Measurements from ENCODE around the gene CELSR1. TPM values are rescaled to one million over a fixed set of nuclear protein-coding genes. Genes with fewer than 3 reads are reported as not detected.
"Not testable (repeated sequence)": the region's sequence is repeated elsewhere in the genome, so short reads cannot be mapped to it uniquely, and the experiment has no call there.

The CELSR1 gene
- total RNA-seq, 2 experiments from 2014 or later = 0.31 to 0.33 TPM

GRCh38 chr22:46473021-46473779 is 64.2 kb downstream of the CELSR1 start:
- Mint-ChIP-seq H3K27ac (no peak overlapping the region), H3K4me1 (peaks cover 7% of the 10 kb centered on the region)

GRCh38 chr22:46472722-46473016 is 64.8 kb downstream of the CELSR1 start:
- POLR2A ChIA-PET = no interaction called here
- H3K36me3 Mint-ChIP-seq = no peaks in the 10 kb centered on the region
- no peaks in the 10 kb centered on the region for H3K9me3 Mint-ChIP-seq
- ATAC-seq (ENCODE audit: low read depth) (no peak), DNase-seq (no peak)
- peaks cover 12% of the 10 kb centered on the region for H3K27me3 Mint-ChIP-seq
- no peak overlapping the region for H3K4me3 Mint-ChIP-seq
- H3K4me1 Mint-ChIP-seq = peaks cover 7% of the 10 kb centered on the region
- H3K27ac Mint-ChIP-seq = no peak overlapping the region

More at GRCh38 chr22:46473021-46473779, 64.2 kb downstream of the CELSR1 start:
- POLR2A ChIA-PET = no interaction called here
- no peaks in the 10 kb centered on the region for H3K9me3 Mint-ChIP-seq
- peaks cover 12% of the 10 kb centered on the region for H3K27me3 Mint-ChIP-seq
- ATAC-seq (ENCODE audit: low read depth) (no peak), DNase-seq (no peak)
- H3K4me3 Mint-ChIP-seq = no peak overlapping the region
- H3K36me3 Mint-ChIP-seq = no peaks in the 10 kb centered on the region

GRCh38 chr22:46471901-46472721 is 65.3 kb downstream of the CELSR1 start:
- POLR2A ChIA-PET = no interaction called here
- ATAC-seq (ENCODE audit: low read depth) = no peak
- H3K4me3 Mint-ChIP-seq = no peak overlapping the region
- H3K4me1 Mint-ChIP-seq = peaks cover 7% of the 10 kb centered on the region
- no peak for DNase-seq
- H3K36me3 Mint-ChIP-seq = no peaks in the 10 kb centered on the region
- peaks cover 12% of the 10 kb centered on the region for H3K27me3 Mint-ChIP-seq
- H3K27ac Mint-ChIP-seq = no peak overlapping the region
- no peaks in the 10 kb centered on the region for H3K9me3 Mint-ChIP-seq

- H3K27me3 Mint-ChIP-seq; H3K9me3 Mint-ChIP-seq; POLR2A ChIA-PET; ATAC-seq (ENCODE audit: low read depth); DNase-seq; H3K4me1 Mint-ChIP-seq; H3K36me3 Mint-ChIP-seq; H3K4me3 Mint-ChIP-seq; H3K27ac Mint-ChIP-seq: not testable (repeated sequence)
Measured at GRCh38 chr22:46471330-46471729, 66.1 kb downstream of the CELSR1 start.

- Mint-ChIP-seq H3K4me1 (no peaks in the 10 kb centered on the region), H3K27ac (no peak overlapping the region), H3K27me3 (no peaks in the 10 kb centered on the region), H3K36me3 (no peaks in the 10 kb centered on the region), H3K9me3 (no peaks in the 10 kb centered on the region), H3K4me3 (no peak overlapping the region)
- DNase-seq (no peak), ATAC-seq (ENCODE audit: low read depth) (no peak)
- POLR2A ChIA-PET = no interaction called here
Measured at GRCh38 chr22:46469711-46470110, 67.7 kb downstream of the CELSR1 start.

- H3K4me3 Mint-ChIP-seq = no peak overlapping the region
- ATAC-seq (ENCODE audit: low read depth) (no peak), DNase-seq (no peak)
- no peaks in the 10 kb centered on the region for H3K9me3 Mint-ChIP-seq
- no peaks in the 10 kb centered on the region for H3K27me3 Mint-ChIP-seq
- no peak overlapping the region for H3K27ac Mint-ChIP-seq
- POLR2A ChIA-PET = no interaction called here
- H3K4me1 Mint-ChIP-seq = no peaks in the 10 kb centered on the region
- H3K36me3 Mint-ChIP-seq = no peaks in the 10 kb centered on the region
Measured at GRCh38 chr22:46467006-46467405, 70.4 kb downstream of the CELSR1 start.

GRCh38 chr22:46466255-46466676 is 71.2 kb downstream of the CELSR1 start:
- H3K9me3 Mint-ChIP-seq = no peaks in the 10 kb centered on the region
- H3K27me3 Mint-ChIP-seq = no peaks in the 10 kb centered on the region
- ATAC-seq (ENCODE audit: low read depth) (no peak), DNase-seq (no peak)
- no peak overlapping the region for H3K27ac Mint-ChIP-seq
- POLR2A ChIA-PET = no interaction called here
- H3K36me3 Mint-ChIP-seq = no peaks in the 10 kb centered on the region
- H3K4me3 Mint-ChIP-seq = no peak overlapping the region
- no peaks in the 10 kb centered on the region for H3K4me1 Mint-ChIP-seq

- Mint-ChIP-seq H3K27me3 (no peaks in the 10 kb centered on the region), H3K9me3 (no peaks in the 10 kb centered on the region), H3K36me3 (no peaks in the 10 kb centered on the region), H3K27ac (no peak overlapping the region), H3K4me3 (no peak overlapping the region), H3K4me1 (no peaks in the 10 kb centered on the region)
- POLR2A ChIA-PET = no interaction called here
- DNase-seq (no peak), ATAC-seq (ENCODE audit: low read depth) (no peak)
Measured at GRCh38 chr22:46465793-46466192, 71.6 kb downstream of the CELSR1 start.

- Mint-ChIP-seq H3K9me3 (no peaks in the 10 kb centered on the region), H3K4me3 (no peak overlapping the region), H3K4me1 (no peaks in the 10 kb centered on the region), H3K27me3 (no peaks in the 10 kb centered on the region), H3K36me3 (no peaks in the 10 kb centered on the region), H3K27ac (no peak overlapping the region)
- no peak for DNase-seq
- ATAC-seq (ENCODE audit: low read depth) = no peak
- POLR2A ChIA-PET = no interaction called here
Measured at GRCh38 chr22:46465345-46465720, 72.1 kb downstream of the CELSR1 start.

GRCh38 chr22:46464701-46465344 is 72.6 kb downstream of the CELSR1 start:
- ATAC-seq (ENCODE audit: low read depth) = no peak
- no peak overlapping the region for H3K27ac Mint-ChIP-seq

GRCh38 chr22:46464296-46464695 is 73.1 kb downstream of the CELSR1 start:
- POLR2A ChIA-PET = no interaction called here

More at GRCh38 chr22:46464701-46465344, 72.6 kb downstream of the CELSR1 start:
- Mint-ChIP-seq H3K4me1 (no peaks in the 10 kb centered on the region), H3K4me3 (no peak overlapping the region), H3K27me3 (no peaks in the 10 kb centered on the region), H3K9me3 (no peaks in the 10 kb centered on the region), H3K36me3 (no peaks in the 10 kb centered on the region)
- DNase-seq = no peak
- POLR2A ChIA-PET = no interaction called here

GRCh38 chr22:46463435-46464227 is 73.8 kb downstream of the CELSR1 start:
- POLR2A ChIA-PET = no interaction called here
- Mint-ChIP-seq H3K36me3 (no peaks in the 10 kb centered on the region), H3K4me3 (no peak overlapping the region), H3K27ac (no peak overlapping the region), H3K27me3 (no peaks in the 10 kb centered on the region), H3K9me3 (no peaks in the 10 kb centered on the region), H3K4me1 (no peaks in the 10 kb centered on the region)
- ATAC-seq (ENCODE audit: low read depth) (no peak), DNase-seq (no peak)

More at GRCh38 chr22:46464296-46464695, 73.1 kb downstream of the CELSR1 start:
- H3K36me3 Mint-ChIP-seq = no peaks in the 10 kb centered on the region
- H3K4me1 Mint-ChIP-seq = no peaks in the 10 kb centered on the region
- no peak overlapping the region for H3K4me3 Mint-ChIP-seq
- ATAC-seq (ENCODE audit: low read depth) (no peak), DNase-seq (no peak)
- H3K27me3 Mint-ChIP-seq = no peaks in the 10 kb centered on the region
- H3K27ac Mint-ChIP-seq = no peak overlapping the region
- H3K9me3 Mint-ChIP-seq = no peaks in the 10 kb centered on the region

- Mint-ChIP-seq H3K9me3 (no peaks in the 10 kb centered on the region), H3K27me3 (no peaks in the 10 kb centered on the region), H3K4me3 (no peak overlapping the region), H3K4me1 (no peaks in the 10 kb centered on the region), H3K27ac (no peak overlapping the region), H3K36me3 (no peaks in the 10 kb centered on the region)
- no peak for ATAC-seq (ENCODE audit: low read depth)
- POLR2A ChIA-PET = no interaction called here
- no peak for DNase-seq
Measured at GRCh38 chr22:46462726-46463371, 74.6 kb downstream of the CELSR1 start.

All from activated naive CD8-positive, alpha-beta T cell treated with anti-CD3 and anti-CD28 coated beads, Interleukin-2, amount 10 ng/mL, durations not matched to agents 7 days and 5 days (primary cell).